HCT116 (cell line): ENCODE results near the gene LCT. TPM values are rescaled to one million over a fixed set of nuclear protein-coding genes. Genes with fewer than 3 reads are reported as not detected.

ENCODE experiments used
- ATAC-seq: fragments of 200-7000 bp; cut with Tn5 transposase; 2 replicates; pipeline ENCODE4 v1.9.1; 2020; ENCODE audit warnings: mild to moderate bottlenecking, moderate library complexity
- BruUV-seq: library from RNA; stranded (reverse); fragments of 400-500 nt; replicated peaks from 2 replicates; lab custom pipeline; 2021; lab: Mats Ljungman, UMichigan
- CTCF ChIA-PET: fragments of 300-600 bp; sonication (Branson Sonifier 250); formaldehyde crosslinking; loops from one replicate; lab custom pipeline; 2021; ENCODE audit warnings: antibody characterized with exemption; lab: Charles Lee
- POLR2A ChIA-PET: fragments of 300-600, 350-600 bp; sonication (Branson Sonifier 250); formaldehyde crosslinking; loops from one replicate; lab custom pipeline; 2021; ENCODE audit warnings: antibody characterized with exemption; lab: Charles Lee
- RAD21 ChIA-PET, 2 experiments: fragments of 300-600 bp; sonication (Branson Sonifier 250); formaldehyde crosslinking; loops; one replicate each; lab custom pipeline; 2023; ENCODE audit warnings: low total read pairs in 2 of 2; ENCODE audit not compliant: uncharacterized antibody in 2 of 2, unreplicated experiment in 2 of 2, low non-redundant PET in 1 of 2; lab: Charles Lee
- DNase-seq: peaks from one replicate; pipeline ENCODE4 v3.0.0-alpha.2; 2010; ENCODE audit warnings: low read depth, low spot score
- H2AFZ ChIP-seq: fragments of 200-600 bp; shearing (Covaris generic), sonication (generic); 2 replicates; pipeline ENCODE4 v1.6.1; 2017; ENCODE audit warnings: low read depth, mixed run types, mixed read lengths, antibody characterized with exemption, low read length; ENCODE audit not compliant: poor library complexity, severe bottlenecking
- H3K27ac ChIP-seq: 2 replicates; pipeline ENCODE4 v1.5.1; 2012; ENCODE audit warnings: low read depth, low read length
- H3K27me3 ChIP-seq: fragments of 200-600 bp; sonication (generic); 2 replicates; pipeline ENCODE4 v1.6.1; 2016; ENCODE audit warnings: mixed run types, low read length, mixed read lengths; ENCODE audit not compliant: insufficient read depth
- H3K36me3 ChIP-seq, 2 experiments: fragments of 200-500 bp in 1 of 2; fragments of 200-600 bp in 1 of 2; sonication (Bioruptor generic) in 1 of 2; sonication (generic) in 1 of 2; 2 replicates each; pipeline versions ENCODE4 v1.5.1 to v1.6.1; 2014 to 2016; ENCODE audit warnings: low read length in 2 of 2, inconsistent platforms in 1 of 2, mixed read lengths in 1 of 2, mixed run types in 1 of 2; ENCODE audit not compliant: insufficient read depth in 2 of 2, control insufficient read depth in 1 of 2
- H3K4me1 ChIP-seq, 2 experiments: fragments of 200-600 bp in 1 of 2; sonication (generic) in 1 of 2; 2 replicates each; pipeline versions ENCODE4 v1.5.1 to v1.6.1; 2012 to 2017; ENCODE audit warnings: low read length in 2 of 2, inconsistent platforms in 1 of 2, mild to moderate bottlenecking in 1 of 2, mixed read lengths in 1 of 2, mixed run types in 1 of 2, moderate library complexity in 1 of 2; ENCODE audit not compliant: insufficient read depth in 2 of 2, control insufficient read depth in 1 of 2
- H3K4me2 ChIP-seq: fragments of 200-600 bp; sonication (generic); 2 replicates; pipeline ENCODE4 v1.6.1; 2017; ENCODE audit warnings: mixed run types, low read length, mixed read lengths
- H3K4me3 ChIP-seq, 2 experiments: fragments of 200-600 bp in 1 of 2; sonication (generic) in 1 of 2; replicated peaks in 1 of 2; 2 replicates each; pipeline ENCODE4 v1.5.1; 2011 to 2016; ENCODE audit warnings: low read length in 2 of 2, control low read depth in 1 of 2, low read depth in 1 of 2, mild to moderate bottlenecking in 1 of 2, mixed read lengths in 1 of 2, mixed run types in 1 of 2
- H3K79me2 ChIP-seq: fragments of 200-600 bp; sonication (generic); 2 replicates; pipeline ENCODE4 v1.6.1; 2017; ENCODE audit warnings: mild to moderate bottlenecking, mixed run types, low read length, moderate library complexity, mixed read lengths; ENCODE audit not compliant: insufficient read depth
- H3K9ac ChIP-seq: fragments of 200-600 bp; sonication (generic); 2 replicates; pipeline ENCODE4 v1.6.1; 2016; ENCODE audit warnings: low read length, mixed read lengths
- H3K9me2 ChIP-seq: fragments of 200-600 bp; sonication (generic), shearing (Covaris generic); 2 replicates; pipeline ENCODE4 v1.6.1; 2017; ENCODE audit warnings: mixed run types, mild to moderate bottlenecking, moderate library complexity; ENCODE audit not compliant: insufficient read depth
- H3K9me3 ChIP-seq, 2 experiments: fragments of 200-500 bp in 1 of 2; fragments of 200-600 bp in 1 of 2; sonication (Bioruptor generic) in 1 of 2; sonication (generic) in 1 of 2; 2 replicates each; pipeline ENCODE4 v1.6.1; 2014 to 2017; ENCODE audit warnings: low read length in 2 of 2, mixed read lengths in 2 of 2, inconsistent platforms in 1 of 2, low read depth in 1 of 2, mild to moderate bottlenecking in 1 of 2, mixed run types in 1 of 2, moderate library complexity in 1 of 2; ENCODE audit not compliant: control insufficient read depth in 1 of 2, insufficient read depth in 1 of 2
- H4K20me1 ChIP-seq: fragments of 200-600 bp; sonication (generic), shearing (Covaris generic); 2 replicates; pipeline ENCODE4 v1.6.1; 2017; ENCODE audit warnings: mixed run types, mild to moderate bottlenecking, moderate library complexity; ENCODE audit not compliant: insufficient read depth
- EGR1 ChIP-seq: IDR thresholded peaks from 2 replicates; pipeline ENCODE4 v1.6.1; 2012; ENCODE audit warnings: low read depth
- EZH2phosphoT487 ChIP-seq: fragments of 200-600 bp; IDR thresholded peaks from 2 replicates; pipeline ENCODE4 v1.6.1; 2018; ENCODE audit warnings: antibody characterized with exemption, borderline replicate concordance
- FOSL1 ChIP-seq: IDR thresholded peaks from 2 replicates; pipeline ENCODE4 v1.6.1; 2012; ENCODE audit warnings: low read depth
- JUND ChIP-seq: IDR thresholded peaks from 2 replicates; pipeline ENCODE4 v1.6.1; 2012
- POLR2A ChIP-seq: IDR thresholded peaks from 2 replicates; pipeline ENCODE4 v1.7.0; 2011; ENCODE audit warnings: borderline replicate concordance; ENCODE audit not compliant: insufficient read depth, insufficient read length; ENCODE audit errors: extremely low read depth
- POLR2AphosphoS5 ChIP-seq: IDR thresholded peaks from 2 replicates; pipeline ENCODE4 v1.6.1; 2011; ENCODE audit warnings: mild to moderate bottlenecking, low read depth, low read length, moderate library complexity
- RAD21 ChIP-seq: IDR thresholded peaks from 2 replicates; pipeline ENCODE4 v1.6.1; 2012; ENCODE audit warnings: low read depth, mild to moderate bottlenecking
- REST ChIP-seq: IDR thresholded peaks from 2 replicates; pipeline ENCODE4 v1.6.1; 2012; ENCODE audit warnings: low read depth
- SIN3A ChIP-seq: IDR thresholded peaks from 2 replicates; pipeline ENCODE4 v1.6.1; 2012; ENCODE audit warnings: low read depth
- SP1 ChIP-seq: IDR thresholded peaks from 2 replicates; pipeline ENCODE4 v1.6.1; 2012; ENCODE audit warnings: low read depth
- SRF ChIP-seq: IDR thresholded peaks from 2 replicates; pipeline ENCODE4 v1.6.1; 2012; ENCODE audit warnings: low read depth
- TCF7L2 ChIP-seq: IDR thresholded peaks from 2 replicates; pipeline ENCODE4 v1.7.0; 2011; ENCODE audit warnings: borderline replicate concordance, inconsistent platforms; ENCODE audit not compliant: insufficient read depth, insufficient read length; ENCODE audit errors: extremely low read depth
- YY1 ChIP-seq: IDR thresholded peaks from 2 replicates; pipeline ENCODE4 v1.6.1; 2011; ENCODE audit warnings: low read length, low read depth, moderate library complexity, mild to moderate bottlenecking; ENCODE audit not compliant: insufficient replicate concordance; ENCODE audit errors: extremely low read depth
- ZFX ChIP-seq: fragments of 450-650 bp; IDR thresholded peaks from 2 replicates; pipeline ENCODE4 v1.6.1; 2017
- intact Hi-C: fragments of 100-400 bp; cut with micrococcal nuclease; formaldehyde crosslinking; loops from 2 replicates; pipeline ENCODE4 v1.10.0; 2022
- total RNA-seq: library from RNA; stranded (reverse); gene quantifications from one replicate; pipeline ENCODE4 v1.2.1, GENCODE V29; 2021; ENCODE audit not compliant: unreplicated experiment
- TF ChIP-seq, protein P1 (sequence below): IDR thresholded peaks from 2 replicates; pipeline ENCODE4 v1.6.1; 2012
- TF ChIP-seq, protein P2 (sequence below): IDR thresholded peaks from 2 replicates; pipeline ENCODE4 v1.6.1; 2011; ENCODE audit warnings: mild to moderate bottlenecking, low read length, moderate library complexity; ENCODE audit not compliant: insufficient replicate concordance; ENCODE audit errors: extremely low read depth
- TF ChIP-seq, protein P3 (sequence below), 3 experiments: fragments of 200-600 bp in 1 of 3; sonication (generic) in 1 of 3; IDR thresholded peaks in 2 of 3; conservative IDR thresholded peaks in 1 of 3; 2 replicates each; pipeline ENCODE4 v1.5.1; 2012 to 2017; ENCODE audit warnings: low read depth in 2 of 3, low read length in 2 of 3, antibody characterized with exemption in 1 of 3, borderline replicate concordance in 1 of 3, control low read depth in 1 of 3, mild to moderate bottlenecking in 1 of 3, mixed read lengths in 1 of 3, mixed run types in 1 of 3, moderate library complexity in 1 of 3; ENCODE audit not compliant: insufficient read depth in 1 of 3

The LCT gene
- total RNA-seq, 1 experiment from 2014 or later: 0.12 TPM

DNA sequence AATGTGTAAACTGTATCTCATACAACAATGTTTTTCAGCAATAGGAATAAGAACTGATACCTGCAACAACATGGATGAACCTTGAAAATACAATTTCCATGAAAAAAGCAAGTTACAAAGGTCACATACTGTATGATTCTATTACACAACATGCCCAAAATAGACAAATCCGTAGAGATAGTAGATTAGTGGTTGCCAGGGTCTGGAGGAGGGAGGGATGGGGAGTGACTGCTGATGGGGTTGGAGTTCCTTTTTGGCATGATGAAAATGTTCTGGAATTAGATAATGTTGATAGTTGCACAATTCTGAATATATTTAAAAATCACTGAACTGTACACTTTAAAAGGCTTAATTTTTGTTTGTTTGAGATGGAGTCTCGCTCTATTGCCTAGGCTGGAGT lies 61.6 kb downstream of the LCT start:
- H3K79me2 ChIP-seq: no peaks in the 10 kb centered on the region
- DNase-seq (no peak), ATAC-seq (no peak)
- intact Hi-C loops: no loop called here
- H3K9me2 ChIP-seq: no peaks in the 10 kb centered on the region
- H3K27ac ChIP-seq: no peak overlapping the region
- no peak overlapping the region for H3K9ac ChIP-seq
- H3K4me2 ChIP-seq: no peak overlapping the region
- H3K36me3 ChIP-seq: peaks cover 63 to 67% of the 10 kb centered on the region in 2 experiments
- no peaks in the 10 kb centered on the region for H4K20me1 ChIP-seq
- H3K4me1 ChIP-seq: no peaks in the 10 kb centered on the region
- TF ChIP-seq SIN3A (no peak), TCF7L2 (no peak), POLR2A (no peak), ZFX (no peak), FOSL1 (no peak), JUND (no peak), YY1 (no peak), REST (no peak), SRF (no peak), EGR1 (no peak), POLR2AphosphoS5 (no peak), SP1 (no peak), EZH2phosphoT487 (no peak), RAD21 (no peak)
- TF ChIP-seq, protein P1, sequence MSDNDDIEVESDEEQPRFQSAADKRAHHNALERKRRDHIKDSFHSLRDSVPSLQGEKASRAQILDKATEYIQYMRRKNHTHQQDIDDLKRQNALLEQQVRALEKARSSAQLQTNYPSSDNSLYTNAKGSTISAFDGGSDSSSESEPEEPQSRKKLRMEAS: no peak
- TF ChIP-seq, protein P2, sequence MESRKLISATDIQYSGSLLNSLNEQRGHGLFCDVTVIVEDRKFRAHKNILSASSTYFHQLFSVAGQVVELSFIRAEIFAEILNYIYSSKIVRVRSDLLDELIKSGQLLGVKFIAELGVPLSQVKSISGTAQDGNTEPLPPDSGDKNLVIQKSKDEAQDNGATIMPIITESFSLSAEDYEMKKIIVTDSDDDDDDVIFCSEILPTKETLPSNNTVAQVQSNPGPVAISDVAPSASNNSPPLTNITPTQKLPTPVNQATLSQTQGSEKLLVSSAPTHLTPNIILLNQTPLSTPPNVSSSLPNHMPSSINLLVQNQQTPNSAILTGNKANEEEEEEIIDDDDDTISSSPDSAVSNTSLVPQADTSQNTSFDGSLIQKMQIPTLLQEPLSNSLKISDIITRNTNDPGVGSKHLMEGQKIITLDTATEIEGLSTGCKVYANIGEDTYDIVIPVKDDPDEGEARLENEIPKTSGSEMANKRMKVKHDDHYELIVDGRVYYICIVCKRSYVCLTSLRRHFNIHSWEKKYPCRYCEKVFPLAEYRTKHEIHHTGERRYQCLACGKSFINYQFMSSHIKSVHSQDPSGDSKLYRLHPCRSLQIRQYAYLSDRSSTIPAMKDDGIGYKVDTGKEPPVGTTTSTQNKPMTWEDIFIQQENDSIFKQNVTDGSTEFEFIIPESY: no peak
- TF ChIP-seq, protein P3, sequence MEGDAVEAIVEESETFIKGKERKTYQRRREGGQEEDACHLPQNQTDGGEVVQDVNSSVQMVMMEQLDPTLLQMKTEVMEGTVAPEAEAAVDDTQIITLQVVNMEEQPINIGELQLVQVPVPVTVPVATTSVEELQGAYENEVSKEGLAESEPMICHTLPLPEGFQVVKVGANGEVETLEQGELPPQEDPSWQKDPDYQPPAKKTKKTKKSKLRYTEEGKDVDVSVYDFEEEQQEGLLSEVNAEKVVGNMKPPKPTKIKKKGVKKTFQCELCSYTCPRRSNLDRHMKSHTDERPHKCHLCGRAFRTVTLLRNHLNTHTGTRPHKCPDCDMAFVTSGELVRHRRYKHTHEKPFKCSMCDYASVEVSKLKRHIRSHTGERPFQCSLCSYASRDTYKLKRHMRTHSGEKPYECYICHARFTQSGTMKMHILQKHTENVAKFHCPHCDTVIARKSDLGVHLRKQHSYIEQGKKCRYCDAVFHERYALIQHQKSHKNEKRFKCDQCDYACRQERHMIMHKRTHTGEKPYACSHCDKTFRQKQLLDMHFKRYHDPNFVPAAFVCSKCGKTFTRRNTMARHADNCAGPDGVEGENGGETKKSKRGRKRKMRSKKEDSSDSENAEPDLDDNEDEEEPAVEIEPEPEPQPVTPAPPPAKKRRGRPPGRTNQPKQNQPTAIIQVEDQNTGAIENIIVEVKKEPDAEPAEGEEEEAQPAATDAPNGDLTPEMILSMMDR (IDR thresholded peaks at IDR 0.05 in 2 of 3, conservative IDR thresholded peaks at IDR 0.05 in 1 of 3; ENCODE audit: borderline replicate concordance in 1 of 3, insufficient read depth in 1 of 3, low read depth in 2 of 3, low read length in 2 of 3): no peak
- no peaks in the 10 kb centered on the region for H3K9me3 ChIP-seq
- no TSS peak for BruUV-seq
- CTCF ChIA-PET: no interaction called here
- no peaks in the 10 kb centered on the region for H3K27me3 ChIP-seq
- RAD21 ChIA-PET: no interaction called here
- POLR2A ChIA-PET: no interaction called here
- H2AFZ ChIP-seq: no peak overlapping the region
- no peak overlapping the region for H3K4me3 ChIP-seq
